ENCODE results near the gene ACRV1. TPM values are rescaled to one million over a fixed set of nuclear protein-coding genes. Genes with fewer than 3 reads are reported as not detected.
"Not testable (repeated sequence)": the region's sequence is repeated elsewhere in the genome, so short reads cannot be mapped to it uniquely, and the experiment has no call there.

ACRV1 gene, protein sequence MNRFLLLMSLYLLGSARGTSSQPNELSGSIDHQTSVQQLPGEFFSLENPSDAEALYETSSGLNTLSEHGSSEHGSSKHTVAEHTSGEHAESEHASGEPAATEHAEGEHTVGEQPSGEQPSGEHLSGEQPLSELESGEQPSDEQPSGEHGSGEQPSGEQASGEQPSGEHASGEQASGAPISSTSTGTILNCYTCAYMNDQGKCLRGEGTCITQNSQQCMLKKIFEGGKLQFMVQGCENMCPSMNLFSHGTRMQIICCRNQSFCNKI
- not detected for total RNA-seq (ENCODE audit: unreplicated experiment)
- long read RNA-seq = 0 reads

DNA sequence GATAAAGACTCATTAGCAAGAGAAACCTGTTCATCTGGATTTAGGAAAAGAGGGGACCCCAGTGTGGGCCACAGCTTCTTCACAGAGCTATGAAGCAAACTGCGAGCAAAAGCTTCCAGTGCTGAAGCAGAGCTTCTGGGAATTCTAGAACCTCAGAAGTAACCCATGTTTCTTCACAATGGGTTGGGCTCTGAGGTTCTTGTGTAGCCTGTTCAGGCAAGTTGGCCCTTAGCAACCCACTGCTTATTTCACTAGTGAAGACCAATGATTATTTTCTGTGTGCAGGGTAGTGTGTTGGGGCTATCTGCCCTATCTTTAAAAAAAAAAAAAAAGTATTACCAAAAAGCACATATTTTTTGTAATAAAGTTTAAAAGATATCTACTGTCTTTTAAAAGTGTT is at the start of gene ACRV1:
TSS of gene ACRV1 (minus strand) at position 101 of the 400 bp plus-strand sequence. CDS start at position 34, 67 bp downstream.
- Mint-ChIP-seq H3K27ac (ENCODE audit: unreplicated experiment) (peak within 1 kb of the TSS; percentile 25), H3K36me3 (ENCODE audit: low read depth, unreplicated experiment) (peaks cover 19% of the 10 kb centered on the region)
- TF ChIP-seq, protein P1, sequence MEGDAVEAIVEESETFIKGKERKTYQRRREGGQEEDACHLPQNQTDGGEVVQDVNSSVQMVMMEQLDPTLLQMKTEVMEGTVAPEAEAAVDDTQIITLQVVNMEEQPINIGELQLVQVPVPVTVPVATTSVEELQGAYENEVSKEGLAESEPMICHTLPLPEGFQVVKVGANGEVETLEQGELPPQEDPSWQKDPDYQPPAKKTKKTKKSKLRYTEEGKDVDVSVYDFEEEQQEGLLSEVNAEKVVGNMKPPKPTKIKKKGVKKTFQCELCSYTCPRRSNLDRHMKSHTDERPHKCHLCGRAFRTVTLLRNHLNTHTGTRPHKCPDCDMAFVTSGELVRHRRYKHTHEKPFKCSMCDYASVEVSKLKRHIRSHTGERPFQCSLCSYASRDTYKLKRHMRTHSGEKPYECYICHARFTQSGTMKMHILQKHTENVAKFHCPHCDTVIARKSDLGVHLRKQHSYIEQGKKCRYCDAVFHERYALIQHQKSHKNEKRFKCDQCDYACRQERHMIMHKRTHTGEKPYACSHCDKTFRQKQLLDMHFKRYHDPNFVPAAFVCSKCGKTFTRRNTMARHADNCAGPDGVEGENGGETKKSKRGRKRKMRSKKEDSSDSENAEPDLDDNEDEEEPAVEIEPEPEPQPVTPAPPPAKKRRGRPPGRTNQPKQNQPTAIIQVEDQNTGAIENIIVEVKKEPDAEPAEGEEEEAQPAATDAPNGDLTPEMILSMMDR (IDR thresholded peaks at IDR 0.05; ENCODE audit: unreplicated experiment) = no peak

DNA sequence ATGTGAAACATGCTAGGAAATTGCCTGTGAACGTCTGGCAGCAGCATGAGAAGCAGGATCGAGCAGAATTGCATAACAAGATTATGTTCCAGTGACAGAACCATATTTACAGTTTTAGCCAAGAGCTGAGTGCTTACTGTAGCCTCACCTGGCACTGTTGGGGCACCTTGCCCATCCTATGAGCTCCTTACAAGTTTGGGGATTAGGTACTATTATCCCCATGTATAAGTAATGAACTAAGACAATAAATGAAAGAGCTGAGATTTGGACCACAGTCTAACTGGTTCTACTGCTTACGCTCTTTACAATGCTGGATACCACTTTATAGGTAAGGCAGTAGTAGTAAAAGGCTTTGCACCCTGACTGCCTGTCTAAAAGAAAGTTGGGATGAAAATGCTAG is 48.3 kb upstream of the ACRV1 start:
- H3K9me3 Mint-ChIP-seq (ENCODE audit: unreplicated experiment) = no peaks in the 10 kb centered on the region
- H3K27ac Mint-ChIP-seq (ENCODE audit: unreplicated experiment) = no peak overlapping the region
- DNase-seq (ENCODE audit: low spot score) = no peak
- no peaks in the 10 kb centered on the region for H3K36me3 Mint-ChIP-seq (ENCODE audit: low read depth, unreplicated experiment)
- TF ChIP-seq, protein P1 (IDR thresholded peaks at IDR 0.05; ENCODE audit: unreplicated experiment) = no peak
- no peak overlapping the region for H3K4me3 Mint-ChIP-seq (ENCODE audit: unreplicated experiment)
- H3K4me1 Mint-ChIP-seq (ENCODE audit: unreplicated experiment) = peaks cover 9% of the 10 kb centered on the region
- no peaks in the 10 kb centered on the region for H3K27me3 Mint-ChIP-seq (ENCODE audit: unreplicated experiment)

More for the DNA sequence above, at the start of gene ACRV1:
- Mint-ChIP-seq H3K27me3 (ENCODE audit: unreplicated experiment) (no peaks in the 10 kb centered on the region), H3K4me1 (ENCODE audit: unreplicated experiment) (peaks cover 5% of the 10 kb centered on the region), H3K9me3 (ENCODE audit: unreplicated experiment) (no peaks in the 10 kb centered on the region), H3K4me3 (ENCODE audit: unreplicated experiment) (no peak within 1 kb of the TSS)
- DNase-seq (ENCODE audit: low spot score) = no peak

DNA sequence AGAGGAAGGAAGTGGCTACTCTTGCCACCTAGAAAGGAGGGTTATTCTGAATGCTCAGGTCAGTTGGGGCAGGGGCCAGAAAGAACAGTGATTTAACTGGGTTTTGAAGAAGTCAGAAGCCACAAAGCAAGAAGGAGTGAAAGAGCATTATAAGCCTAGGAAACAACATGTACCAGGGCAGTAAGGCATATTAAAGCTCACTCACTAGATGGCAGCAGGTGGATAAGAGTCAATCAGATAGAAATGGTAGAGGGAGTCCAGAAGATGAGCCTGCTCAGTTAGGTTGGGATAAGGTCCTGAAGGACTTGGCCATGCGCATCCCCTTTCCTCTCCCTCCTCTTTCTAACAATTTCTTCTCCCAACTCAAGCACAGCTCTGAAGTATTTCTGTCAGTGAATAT is 43.5 kb upstream of the ACRV1 start:
- H3K4me3 Mint-ChIP-seq (ENCODE audit: unreplicated experiment) = no peak overlapping the region
- TF ChIP-seq, protein P1 (IDR thresholded peaks at IDR 0.05; ENCODE audit: unreplicated experiment) = no peak
- no peaks in the 10 kb centered on the region for H3K36me3 Mint-ChIP-seq (ENCODE audit: low read depth, unreplicated experiment)
- no peak for DNase-seq (ENCODE audit: low spot score)
- no peak overlapping the region for H3K27ac Mint-ChIP-seq (ENCODE audit: unreplicated experiment)
- H3K9me3 Mint-ChIP-seq (ENCODE audit: unreplicated experiment) = no peaks in the 10 kb centered on the region
- peaks cover 3% of the 10 kb centered on the region for H3K4me1 Mint-ChIP-seq (ENCODE audit: unreplicated experiment)
- H3K27me3 Mint-ChIP-seq (ENCODE audit: unreplicated experiment) = peaks cover 2% of the 10 kb centered on the region

DNA sequence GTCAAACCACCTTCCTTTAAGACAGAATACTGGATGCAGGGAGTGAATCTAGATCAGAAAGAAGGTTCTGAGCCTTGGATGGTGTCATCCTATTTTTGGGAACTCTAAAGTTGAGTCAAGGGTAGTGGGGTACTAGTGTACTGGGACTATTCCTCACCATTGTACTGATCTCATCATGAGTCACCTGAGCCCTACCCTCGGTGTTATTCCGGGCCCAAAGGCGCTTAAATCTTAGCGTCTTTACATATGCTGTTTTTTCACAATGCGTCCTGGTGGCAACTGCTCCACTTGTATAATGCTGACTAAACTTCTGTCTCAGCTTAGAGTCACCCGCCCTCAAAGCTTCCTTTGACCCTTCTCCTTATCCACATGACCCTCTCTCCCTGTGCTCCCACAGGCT is 40.1 kb upstream of the ACRV1 start:
- no peaks in the 10 kb centered on the region for H3K9me3 Mint-ChIP-seq (ENCODE audit: unreplicated experiment)

DNA sequence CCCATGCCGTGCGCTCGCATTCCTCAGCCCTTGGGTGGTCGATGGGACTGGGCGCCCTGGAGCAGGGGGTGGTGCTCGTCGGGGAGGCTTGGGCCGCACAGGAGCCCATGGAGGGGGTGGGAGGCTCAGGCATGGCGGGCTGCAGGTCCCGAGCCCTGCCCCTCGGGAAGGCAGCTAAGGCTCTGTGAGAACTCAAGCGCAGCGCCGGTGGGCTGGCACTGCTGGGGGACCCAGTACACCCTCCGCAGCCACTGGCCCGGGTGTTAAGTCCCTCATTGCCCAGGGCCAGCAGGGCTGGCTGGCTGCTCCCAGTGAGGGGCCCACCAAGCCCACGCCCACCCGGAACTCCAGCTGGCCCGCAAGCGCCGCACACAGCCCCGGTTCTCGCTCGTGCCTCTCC is 24.0 kb upstream of the ACRV1 start:
- not testable (repeated sequence) for H3K4me3 Mint-ChIP-seq (ENCODE audit: unreplicated experiment); H3K36me3 Mint-ChIP-seq (ENCODE audit: low read depth, unreplicated experiment); H3K27me3 Mint-ChIP-seq (ENCODE audit: unreplicated experiment)

More for the DNA sequence above, 40.1 kb upstream of the ACRV1 start:
- TF ChIP-seq, protein P1 (IDR thresholded peaks at IDR 0.05; ENCODE audit: unreplicated experiment) = no peak
- no peak for DNase-seq (ENCODE audit: low spot score)
- Mint-ChIP-seq H3K27me3 (ENCODE audit: unreplicated experiment) (peaks cover 2% of the 10 kb centered on the region), H3K27ac (ENCODE audit: unreplicated experiment) (no peak overlapping the region), H3K36me3 (ENCODE audit: low read depth, unreplicated experiment) (no peaks in the 10 kb centered on the region), H3K4me1 (ENCODE audit: unreplicated experiment) (no peaks in the 10 kb centered on the region), H3K4me3 (ENCODE audit: unreplicated experiment) (no peak overlapping the region)

More for the DNA sequence above, 24.0 kb upstream of the ACRV1 start:
- DNase-seq (ENCODE audit: low spot score); H3K9me3 Mint-ChIP-seq (ENCODE audit: unreplicated experiment); H3K27ac Mint-ChIP-seq (ENCODE audit: unreplicated experiment); H3K4me1 Mint-ChIP-seq (ENCODE audit: unreplicated experiment): not testable (repeated sequence)

Data from endothelial cell (in vitro differentiated cells).